Measurements from ENCODE around the gene DUSP12. TPM values are rescaled to one million over a fixed set of nuclear protein-coding genes. Genes with fewer than 3 reads are reported as not detected.

Gene DUSP12
- total and polyA plus RNA-seq, 2 donors (not counting 3 experiments of a cell fraction or from before 2014, with no cell fraction given), result 26.8 to 31.6 TPM

- dilution Hi-C loops (cut with MboI; ENCODE audit: extremely low pct_ligation_motif_present, low sequenced_read_pairs), result no loop called here
- no peaks in the 10 kb centered on the region for H3K79me2 ChIP-seq (ENCODE audit: control insufficient read depth, insufficient read depth, low read length)
- no peak overlapping the region for H3K4me3 ChIP-seq (replicated peaks in 1 of 3; ENCODE audit: insufficient read depth in 1 of 3, low read depth in 1 of 3, low read length in 3 of 3)
- H3K9ac ChIP-seq (replicated peaks; ENCODE audit: extremely low read depth, insufficient read depth, low read length), result no peak overlapping the region
- DNase-seq (ENCODE audit: low read depth, low spot score) (no peak), FAIRE-seq (no peak)
- H3K4me1 ChIP-seq (ENCODE audit: control insufficient read depth, extremely low read depth, insufficient read depth, low read length), result no peaks in the 10 kb centered on the region
- H3K9me3 ChIP-seq (replicated peaks; ENCODE audit: control insufficient read depth, insufficient read depth, low read length), result no peaks in the 10 kb centered on the region
- TF ChIP-seq JUN (IDR thresholded peaks at IDR 0.05; ENCODE audit: borderline replicate concordance, insufficient read depth, insufficient read length, low read depth), result no peak
- no peak for TF ChIP-seq FOS (IDR thresholded peaks at IDR 0.05; ENCODE audit: borderline replicate concordance, insufficient read depth, low read length)
- TF ChIP-seq POLR2A (IDR thresholded peaks at IDR 0.05; ENCODE audit: low read depth, low read length), result no peak
- no peak for TF ChIP-seq MAX (IDR thresholded peaks at IDR 0.05; ENCODE audit: insufficient read depth, insufficient read length)
- TF ChIP-seq GATA2 (IDR thresholded peaks at IDR 0.05; ENCODE audit: insufficient read depth, insufficient read length, low read depth, low read length), result no peak
- TF ChIP-seq, protein P1, sequence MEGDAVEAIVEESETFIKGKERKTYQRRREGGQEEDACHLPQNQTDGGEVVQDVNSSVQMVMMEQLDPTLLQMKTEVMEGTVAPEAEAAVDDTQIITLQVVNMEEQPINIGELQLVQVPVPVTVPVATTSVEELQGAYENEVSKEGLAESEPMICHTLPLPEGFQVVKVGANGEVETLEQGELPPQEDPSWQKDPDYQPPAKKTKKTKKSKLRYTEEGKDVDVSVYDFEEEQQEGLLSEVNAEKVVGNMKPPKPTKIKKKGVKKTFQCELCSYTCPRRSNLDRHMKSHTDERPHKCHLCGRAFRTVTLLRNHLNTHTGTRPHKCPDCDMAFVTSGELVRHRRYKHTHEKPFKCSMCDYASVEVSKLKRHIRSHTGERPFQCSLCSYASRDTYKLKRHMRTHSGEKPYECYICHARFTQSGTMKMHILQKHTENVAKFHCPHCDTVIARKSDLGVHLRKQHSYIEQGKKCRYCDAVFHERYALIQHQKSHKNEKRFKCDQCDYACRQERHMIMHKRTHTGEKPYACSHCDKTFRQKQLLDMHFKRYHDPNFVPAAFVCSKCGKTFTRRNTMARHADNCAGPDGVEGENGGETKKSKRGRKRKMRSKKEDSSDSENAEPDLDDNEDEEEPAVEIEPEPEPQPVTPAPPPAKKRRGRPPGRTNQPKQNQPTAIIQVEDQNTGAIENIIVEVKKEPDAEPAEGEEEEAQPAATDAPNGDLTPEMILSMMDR (IDR thresholded peaks at IDR 0.05; ENCODE audit: extremely low read depth in 1 of 2, insufficient read depth in 1 of 2, low read depth in 1 of 2, low read length in 2 of 2), result no peak
- TF ChIP-seq POLR2AphosphoS5 (IDR thresholded peaks at IDR 0.05; ENCODE audit: insufficient read depth, low read depth, low read length), result no peak
- TF ChIP-seq MYC (IDR thresholded peaks at IDR 0.05; ENCODE audit: low read depth, low read length), result no peak
- TF ChIP-seq EZH2 (IDR thresholded peaks at IDR 0.05; ENCODE audit: borderline replicate concordance, low read depth, low read length, severe bottlenecking), result no peak
- no peaks in the 10 kb centered on the region for H4K20me1 ChIP-seq (replicated peaks; ENCODE audit: control insufficient read depth, extremely low read depth, insufficient read depth, low read length)
- H3K4me2 ChIP-seq (ENCODE audit: insufficient read depth, low read length), result no peak overlapping the region
- ChIA-PET POLR2A (no interaction called here), CTCF (no interaction called here)
- no TSS peak for BruUV-seq (replicated peaks)
- no peak overlapping the region for H3K27ac ChIP-seq (ENCODE audit: insufficient read depth, low read depth, low read length)
- intact Hi-C loops (cut with micrococcal nuclease), result no loop called here
- no peak overlapping the region for H2AFZ ChIP-seq (ENCODE audit: low read depth, low read length)
- no peaks in the 10 kb centered on the region for H3K9me1 ChIP-seq (replicated peaks; ENCODE audit: control insufficient read depth, extremely low read depth, insufficient read depth, low read length)
- H3K36me3 ChIP-seq (ENCODE audit: control insufficient read depth in 2 of 2, extremely low read depth in 1 of 2, insufficient read depth in 2 of 2, low read length in 2 of 2), result no peaks in the 10 kb centered on the region
- peaks cover 5 to 8% of the 10 kb centered on the region in 2 experiments for H3K27me3 ChIP-seq (ENCODE audit: control insufficient read depth in 2 of 2, insufficient read depth in 2 of 2, low read length in 2 of 2)
Measured at GRCh38 chr1:161705537-161705936, 44.0 kb upstream of the DUSP12 start.

Measured in endothelial cell of umbilical vein (primary cell).